ENCODE data around the gene PALM3.

Gene PALM3

DNA sequence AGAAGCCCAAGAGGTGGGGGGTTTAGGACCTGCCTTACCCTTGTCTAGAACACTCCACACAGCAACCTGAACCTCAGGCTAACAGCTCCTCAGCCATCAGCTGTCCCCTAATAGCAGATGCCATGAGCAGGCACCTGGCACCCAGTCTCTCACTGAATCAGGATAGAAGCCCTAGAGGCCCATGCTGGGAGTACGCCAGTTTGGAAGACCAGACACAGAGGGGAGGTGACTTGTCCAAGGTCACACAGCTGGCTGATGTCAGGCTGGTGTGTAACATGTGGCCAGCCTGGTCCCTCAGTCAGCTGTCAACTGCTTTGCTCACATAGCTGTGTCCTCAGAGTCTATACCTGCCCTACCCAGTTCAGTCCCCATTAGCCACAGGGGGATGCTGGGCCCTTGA is 41.4 kb upstream of the PALM3 start:
- TF ChIP-seq, protein P1, sequence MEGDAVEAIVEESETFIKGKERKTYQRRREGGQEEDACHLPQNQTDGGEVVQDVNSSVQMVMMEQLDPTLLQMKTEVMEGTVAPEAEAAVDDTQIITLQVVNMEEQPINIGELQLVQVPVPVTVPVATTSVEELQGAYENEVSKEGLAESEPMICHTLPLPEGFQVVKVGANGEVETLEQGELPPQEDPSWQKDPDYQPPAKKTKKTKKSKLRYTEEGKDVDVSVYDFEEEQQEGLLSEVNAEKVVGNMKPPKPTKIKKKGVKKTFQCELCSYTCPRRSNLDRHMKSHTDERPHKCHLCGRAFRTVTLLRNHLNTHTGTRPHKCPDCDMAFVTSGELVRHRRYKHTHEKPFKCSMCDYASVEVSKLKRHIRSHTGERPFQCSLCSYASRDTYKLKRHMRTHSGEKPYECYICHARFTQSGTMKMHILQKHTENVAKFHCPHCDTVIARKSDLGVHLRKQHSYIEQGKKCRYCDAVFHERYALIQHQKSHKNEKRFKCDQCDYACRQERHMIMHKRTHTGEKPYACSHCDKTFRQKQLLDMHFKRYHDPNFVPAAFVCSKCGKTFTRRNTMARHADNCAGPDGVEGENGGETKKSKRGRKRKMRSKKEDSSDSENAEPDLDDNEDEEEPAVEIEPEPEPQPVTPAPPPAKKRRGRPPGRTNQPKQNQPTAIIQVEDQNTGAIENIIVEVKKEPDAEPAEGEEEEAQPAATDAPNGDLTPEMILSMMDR (conservative IDR thresholded peaks at IDR 0.05) = no peak
- no peak for TF ChIP-seq ZFX (IDR thresholded peaks at IDR 0.05)
- no peak overlapping the region for H3K27ac ChIP-seq

GRCh38 chr19:14102756-14103155 is 40.9 kb upstream of the PALM3 start:
- H3K27ac ChIP-seq = no peak overlapping the region
- TF ChIP-seq, protein P1 (conservative IDR thresholded peaks at IDR 0.05) = no peak
- no peak for TF ChIP-seq ZFX (IDR thresholded peaks at IDR 0.05)

- no peak for TF ChIP-seq ZFX (IDR thresholded peaks at IDR 0.05)
- TF ChIP-seq, protein P1 (conservative IDR thresholded peaks at IDR 0.05) = no peak
- no peak overlapping the region for H3K27ac ChIP-seq
Measured at GRCh38 chr19:14102102-14102696, 40.3 kb upstream of the PALM3 start.

DNA sequence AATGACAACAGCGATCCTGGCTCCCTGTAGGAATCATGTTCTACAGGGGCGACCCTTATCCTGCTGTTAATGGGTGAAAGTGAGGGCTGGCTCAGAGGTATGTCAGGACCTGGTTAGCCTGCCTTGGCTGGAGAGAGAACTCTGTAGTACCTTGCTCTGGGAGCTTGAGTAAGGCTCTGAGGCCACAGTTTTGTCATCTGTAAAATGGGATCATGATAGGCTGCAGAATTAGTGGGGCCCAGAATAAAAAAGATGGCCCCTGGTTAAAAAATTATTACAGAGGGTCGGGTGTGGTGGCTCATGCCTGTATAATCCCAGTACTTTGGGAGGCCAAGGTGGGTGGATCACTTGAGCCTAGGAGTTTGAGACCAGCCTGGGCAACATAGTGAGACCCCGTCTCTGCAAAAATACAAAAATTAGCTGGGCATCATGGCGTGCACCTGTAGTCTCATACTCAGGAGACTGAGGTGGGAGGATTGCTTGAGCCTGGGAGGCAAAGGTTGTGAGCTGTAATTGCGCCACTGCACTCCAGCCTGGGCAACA is 39.2 kb upstream of the PALM3 start:
- no peak overlapping the region for H3K27ac ChIP-seq
- TF ChIP-seq, protein P1 (conservative IDR thresholded peaks at IDR 0.05) = no peak
- TF ChIP-seq ZFX (IDR thresholded peaks at IDR 0.05) = no peak

DNA sequence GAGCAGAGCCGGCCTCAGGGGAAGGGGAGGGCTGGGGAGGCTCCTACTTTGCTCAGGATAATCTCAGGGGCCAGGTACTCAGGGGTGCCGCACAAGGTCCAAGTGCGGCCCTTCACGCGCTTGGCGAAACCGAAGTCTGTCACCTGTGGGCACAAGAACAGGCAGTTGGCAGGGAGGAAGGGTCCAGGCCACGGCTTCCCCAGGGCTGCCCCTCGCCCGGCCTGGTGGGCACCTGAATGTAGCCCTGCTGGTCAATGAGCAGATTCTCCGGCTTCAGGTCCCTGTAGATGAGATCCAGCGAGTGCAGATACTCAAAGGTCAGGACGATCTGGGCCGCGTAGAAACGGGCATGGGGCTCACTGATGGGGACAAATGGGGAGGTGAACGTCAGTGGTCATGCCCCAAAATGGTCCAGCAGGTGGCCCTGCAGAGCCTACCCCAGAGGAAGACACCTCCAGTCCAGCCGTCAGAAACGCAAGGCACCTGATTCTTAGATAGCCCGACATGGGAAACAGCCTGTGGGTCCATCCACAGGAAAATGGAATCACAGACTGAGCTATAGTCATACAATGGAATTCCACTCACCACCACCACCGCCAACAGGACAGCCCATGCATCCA is 35.8 kb upstream of the PALM3 start:
- no peak for TF ChIP-seq ZFX (IDR thresholded peaks at IDR 0.05)
- TF ChIP-seq, protein P1 (conservative IDR thresholded peaks at IDR 0.05) = no peak
- H3K27ac ChIP-seq = no peak overlapping the region

- TF ChIP-seq, protein P1 (conservative IDR thresholded peaks at IDR 0.05) = no peak
- no peak overlapping the region for H3K27ac ChIP-seq
Measured at GRCh38 chr19:14096272-14096992, 34.6 kb upstream of the PALM3 start.

- no peak overlapping the region for H3K27ac ChIP-seq
- TF ChIP-seq, protein P1 (conservative IDR thresholded peaks at IDR 0.05) = no peak
- TF ChIP-seq ZFX (IDR thresholded peaks at IDR 0.05) = no peak
Measured at GRCh38 chr19:14094854-14095253, 33.0 kb upstream of the PALM3 start.

All from C4-2B (cell line).